ENCODE measurements around the gene ALKBH3.

Gene ALKBH3

GRCh38 chr11:43922295-43922648, 41.6 kb downstream of the ALKBH3 start:
- DNase-seq (ENCODE audit: low read depth in 2 of 2), result no peak

GRCh38 chr11:43922744-43923405, 42.2 kb downstream of the ALKBH3 start:
- DNase-seq (ENCODE audit: low read depth in 2 of 2), result no peak

DNA sequence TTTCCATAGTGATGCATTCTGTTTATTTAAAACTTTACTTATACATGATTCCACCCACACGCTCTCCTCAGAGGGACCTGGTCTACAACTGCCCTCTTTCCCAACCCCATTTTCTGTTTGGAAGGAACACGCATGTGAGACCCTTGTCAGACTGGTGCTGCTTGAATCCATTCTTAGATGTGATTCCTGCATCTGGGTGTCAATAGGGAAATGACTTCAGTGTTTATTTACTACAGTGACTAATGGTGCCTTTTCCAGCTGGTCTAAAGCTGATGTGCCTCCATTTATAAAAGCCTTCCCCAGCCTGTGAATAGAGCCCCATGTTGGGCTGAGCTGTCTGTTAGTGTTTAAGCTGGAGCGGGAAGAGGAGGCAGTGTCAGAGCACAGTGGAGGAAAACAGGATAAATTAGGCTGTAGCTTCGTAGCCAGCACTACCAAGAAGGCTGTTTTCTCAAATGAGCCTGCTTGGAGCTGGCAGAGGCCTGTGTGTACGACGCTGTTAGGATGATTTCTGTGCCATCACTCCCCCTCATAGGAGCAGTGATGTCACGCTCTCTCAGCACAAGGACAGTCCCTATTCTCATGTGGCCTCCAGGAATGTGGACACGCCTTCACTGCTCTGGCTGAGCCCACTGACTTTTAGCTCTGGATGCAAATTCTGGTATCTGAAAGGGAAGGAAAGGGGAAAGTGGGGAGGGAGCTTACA, 42.9 kb downstream of the ALKBH3 start:
- no peak for DNase-seq (ENCODE audit: low read depth in 2 of 2)

DNA sequence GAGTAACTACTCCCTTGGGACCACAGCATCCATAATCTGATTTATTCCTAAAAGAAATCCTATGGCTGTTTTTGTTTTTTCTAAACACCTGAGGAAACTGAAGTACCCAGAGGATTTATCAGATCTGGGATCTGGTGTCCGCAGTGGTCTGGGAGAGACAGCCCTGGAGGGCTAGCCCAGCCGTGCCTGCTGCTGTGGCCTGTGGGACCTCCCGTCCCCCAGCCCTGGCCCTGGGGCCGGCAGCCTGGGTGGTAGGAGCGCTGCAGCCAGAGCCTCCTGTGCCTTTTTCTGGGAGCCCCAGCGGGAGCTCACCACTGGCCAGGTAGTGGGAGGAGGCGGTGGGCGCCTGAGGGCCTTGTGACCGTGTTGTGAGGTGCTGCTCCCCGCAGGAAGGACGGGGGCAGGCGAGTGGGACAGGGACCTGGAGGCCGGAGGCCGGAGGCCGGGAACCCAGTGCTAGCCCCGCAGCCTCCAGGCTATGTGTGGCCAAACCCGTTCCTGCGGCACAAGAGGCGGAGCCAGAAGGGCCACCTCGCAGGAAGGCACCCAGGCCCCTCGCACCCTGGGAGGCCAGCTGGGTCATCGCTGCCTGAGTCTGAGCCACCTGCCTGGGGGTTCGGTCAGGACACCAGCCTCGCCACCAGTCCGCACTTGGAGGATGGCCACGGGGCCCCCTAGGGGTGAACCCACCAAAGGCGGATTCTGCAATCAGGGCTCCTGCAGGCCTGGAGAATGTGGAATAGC, 43.7 kb downstream of the ALKBH3 start:
- DNase-seq (ENCODE audit: low read depth in 2 of 2), result no peak

DNA sequence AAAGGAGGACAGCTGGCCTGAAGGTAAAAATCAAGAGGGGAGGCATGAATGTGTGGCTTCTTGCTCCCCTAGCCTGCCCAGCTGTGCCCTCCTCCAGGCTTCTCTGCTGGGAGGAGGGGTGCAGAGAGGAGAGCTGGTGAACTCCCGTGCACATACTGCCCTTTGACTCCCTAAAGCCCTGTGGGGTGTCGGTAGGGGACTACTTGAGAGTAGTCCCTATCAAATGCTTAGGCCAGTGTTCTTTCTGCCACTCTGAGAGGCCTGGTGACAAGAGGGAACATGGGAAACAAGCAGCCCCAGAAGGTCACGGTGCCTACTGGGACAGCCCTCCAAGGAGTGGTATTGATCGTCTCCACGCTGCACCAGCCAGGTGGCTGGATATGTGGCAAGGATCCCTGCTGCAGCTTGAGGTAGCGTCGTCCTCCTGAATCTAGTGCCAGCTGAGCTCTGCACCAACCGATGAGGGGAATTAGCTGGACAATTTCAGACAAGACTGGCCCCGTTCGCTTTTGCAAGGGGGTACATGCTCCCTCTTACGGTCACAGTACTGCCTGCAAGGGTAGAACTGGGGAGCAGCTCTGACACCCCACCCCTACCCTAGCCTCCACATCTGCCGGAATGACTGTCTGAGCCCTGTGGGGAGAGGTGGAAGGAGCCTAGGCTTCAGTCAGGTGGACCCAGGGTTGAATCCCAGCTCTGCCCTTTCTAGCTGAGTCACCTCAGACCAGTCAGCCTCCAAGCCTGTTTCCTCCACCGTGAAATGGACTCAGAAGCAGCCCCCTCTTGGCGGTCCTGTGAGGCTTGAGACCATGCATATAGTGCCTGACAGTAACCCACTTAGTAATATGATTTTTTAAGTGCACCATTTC, 44.7 kb downstream of the ALKBH3 start:
- no peak for DNase-seq (ENCODE audit: low read depth in 2 of 2)

- DNase-seq (ENCODE audit: low read depth in 2 of 2), result no peak
Measured at GRCh38 chr11:43925932-43926505, 45.4 kb downstream of the ALKBH3 start.

DNA sequence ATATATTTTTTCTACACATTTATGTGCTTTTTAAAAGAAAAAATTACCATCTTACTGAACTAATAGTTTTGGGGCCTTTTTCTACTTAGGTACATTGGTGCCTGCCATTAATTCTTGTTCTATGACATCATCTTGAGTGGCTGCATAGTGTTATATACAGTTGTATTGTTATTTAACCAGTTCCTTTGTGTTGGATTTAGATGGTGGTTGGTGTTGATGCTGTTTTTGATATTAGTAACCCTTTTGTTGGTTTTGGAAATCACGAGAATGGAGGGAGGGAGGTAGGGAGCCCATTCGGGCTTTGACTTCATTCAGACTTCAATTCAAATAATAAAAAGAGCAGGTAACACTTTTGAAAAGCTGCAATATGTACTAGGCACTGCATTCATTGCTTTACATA, 46.4 kb downstream of the ALKBH3 start:
- DNase-seq (ENCODE audit: low read depth in 2 of 2), result no peak

- DNase-seq (ENCODE audit: low read depth in 2 of 2), result no peak
Measured at GRCh38 chr11:43927925-43928707, 47.5 kb downstream of the ALKBH3 start.

DNA sequence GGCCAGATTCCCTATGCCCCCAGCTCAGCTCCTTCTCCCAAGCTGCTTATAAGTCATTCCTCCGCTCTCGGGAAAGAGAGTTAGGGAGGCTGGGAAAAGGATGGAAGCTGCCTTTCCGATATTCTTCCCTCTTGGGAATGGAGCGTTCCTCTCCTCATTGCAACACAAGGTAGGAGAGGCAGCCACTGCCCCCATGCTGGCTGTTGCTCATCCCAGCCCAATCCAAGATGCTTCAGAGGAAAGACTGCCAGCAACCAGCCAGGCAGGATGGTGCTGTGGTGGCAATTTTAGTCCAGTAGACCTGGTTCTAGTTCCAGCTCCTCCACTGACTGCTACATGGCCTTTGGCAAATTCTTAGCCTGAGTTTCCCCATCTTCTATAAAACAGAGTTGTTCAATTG, 48.1 kb downstream of the ALKBH3 start:
- DNase-seq (ENCODE audit: low read depth in 2 of 2), result no peak

DNA sequence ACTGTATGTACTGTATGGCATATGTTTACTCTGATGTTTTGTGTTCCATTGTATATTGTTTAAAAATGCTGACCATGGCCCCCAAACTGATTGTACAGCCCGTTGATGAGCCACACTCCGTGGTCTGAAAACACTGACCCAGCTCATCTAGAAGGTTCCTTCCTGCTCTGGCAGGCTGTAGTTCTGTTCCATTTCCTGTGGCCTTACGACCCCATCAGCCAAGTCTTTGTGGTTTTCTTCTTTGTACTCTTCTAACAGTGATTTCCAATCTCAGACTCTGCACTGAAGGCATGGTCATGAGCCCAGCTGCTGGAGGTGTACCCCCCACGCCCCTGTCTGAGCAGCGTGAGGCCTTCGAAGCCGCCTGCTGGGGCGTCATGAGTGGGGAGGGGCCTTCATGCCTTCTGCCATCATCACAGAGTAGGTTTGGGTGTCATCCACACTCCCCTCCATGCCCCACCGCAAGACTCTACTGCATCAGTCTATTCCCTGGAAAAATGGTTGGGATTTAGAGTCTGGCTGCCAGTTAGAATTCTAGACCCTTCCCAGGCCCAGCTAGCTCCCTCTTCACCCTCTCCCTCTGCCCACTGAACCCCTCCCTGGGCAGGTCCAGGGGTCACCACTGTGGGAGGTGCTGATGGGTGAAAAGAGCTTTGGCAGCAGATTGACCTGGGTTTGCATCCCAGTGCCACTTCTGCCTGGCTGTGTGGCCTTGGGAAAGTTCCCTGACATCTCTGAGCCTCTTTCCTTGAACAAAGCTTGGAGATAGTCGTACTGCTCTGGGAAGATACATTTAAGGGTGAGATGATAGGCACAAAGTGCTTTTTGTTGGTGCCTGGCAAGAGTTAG, 50.5 kb downstream of the ALKBH3 start:
- no peak for DNase-seq (ENCODE audit: low read depth in 2 of 2)

DNA sequence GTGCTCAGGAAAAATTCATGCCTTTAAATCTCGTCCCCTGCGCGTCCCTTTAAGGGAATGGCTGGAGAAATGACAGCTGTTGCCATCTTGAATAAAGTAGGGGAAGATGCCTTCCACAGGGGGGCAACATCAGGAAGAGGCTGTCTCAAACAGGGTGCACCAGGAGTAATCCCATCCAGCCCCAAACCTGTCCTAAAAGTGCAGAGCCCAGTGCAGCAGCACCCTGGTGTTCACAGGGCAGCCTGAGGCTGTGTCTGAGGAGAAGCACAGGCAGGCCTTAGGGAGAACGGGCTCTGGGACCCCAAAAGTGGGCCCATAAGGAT, 51.0 kb downstream of the ALKBH3 start:
- no peak for DNase-seq (ENCODE audit: low read depth in 2 of 2)

GRCh38 chr11:43933226-43933607, 52.6 kb downstream of the ALKBH3 start:
- DNase-seq (ENCODE audit: low read depth in 2 of 2), result no peak

GRCh38 chr11:43933608-43934551, 53.2 kb downstream of the ALKBH3 start:
- DNase-seq (ENCODE audit: low read depth in 2 of 2), result no peak

DNA sequence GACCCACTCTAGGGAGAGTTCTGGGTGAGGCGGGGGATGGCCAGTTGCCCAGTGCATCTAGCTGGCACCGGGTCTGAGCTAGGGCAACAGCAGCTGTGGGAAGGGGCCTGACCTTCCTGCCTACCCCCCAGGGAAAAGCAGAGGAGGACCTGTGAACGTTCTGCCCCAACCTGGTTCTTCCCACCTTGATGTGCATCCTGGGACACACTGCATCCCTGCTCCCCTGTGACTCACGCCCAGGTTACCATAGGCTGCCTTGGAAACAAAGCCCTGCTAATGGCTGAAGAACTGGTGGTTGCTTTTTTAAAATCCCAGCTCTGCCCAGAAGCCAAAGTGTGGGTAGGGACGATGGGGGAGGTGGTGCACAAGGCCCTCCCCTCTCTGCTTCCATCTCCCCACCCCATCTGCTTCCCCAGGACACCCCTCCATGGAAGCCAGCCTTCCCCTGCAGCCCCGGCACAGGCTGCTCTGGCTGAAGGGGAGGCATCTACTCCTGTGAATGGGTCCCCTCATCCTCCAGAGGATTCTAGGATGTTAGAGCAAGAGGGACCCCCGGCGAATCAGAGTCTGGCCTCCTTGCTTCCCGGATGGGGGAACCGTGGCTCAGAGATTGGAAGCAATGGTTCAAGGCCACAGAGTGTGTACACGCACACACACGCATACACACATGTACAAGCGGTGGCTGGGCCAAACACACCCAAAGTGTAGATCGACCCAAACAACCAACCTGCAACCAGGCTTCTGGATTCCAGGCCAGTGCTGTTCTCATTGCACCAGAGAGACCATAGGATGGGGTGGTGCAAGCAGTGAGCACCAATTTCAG, 54.2 kb downstream of the ALKBH3 start:
- DNase-seq (ENCODE audit: low read depth in 2 of 2), result no peak

DNA sequence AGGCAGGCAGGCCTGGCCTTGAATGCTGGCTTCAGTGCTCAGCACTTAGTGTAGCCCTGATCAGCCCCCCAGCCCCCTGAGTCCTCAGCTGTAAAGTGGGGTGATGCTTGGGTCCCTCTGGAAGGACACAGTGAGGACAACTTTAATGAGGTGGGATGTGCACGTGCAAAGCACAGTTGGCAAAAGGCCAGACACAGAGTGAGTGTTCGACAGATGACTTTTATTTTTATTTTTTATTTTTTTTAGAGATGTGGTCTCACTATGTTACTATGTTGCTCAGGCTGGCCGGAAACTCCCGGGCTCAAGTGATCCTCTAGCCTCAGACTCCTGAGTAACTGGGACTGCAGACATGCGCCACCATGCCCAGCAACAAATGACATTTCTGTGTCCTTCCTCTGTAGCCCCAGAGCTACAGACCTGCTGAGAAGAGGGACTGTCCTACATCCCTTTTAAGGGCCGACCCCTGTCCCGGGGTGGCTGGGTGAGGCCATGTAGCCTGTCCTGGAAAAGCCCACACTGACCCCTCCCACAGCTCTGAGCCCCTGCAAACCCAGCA, 54.9 kb downstream of the ALKBH3 start:
- DNase-seq (ENCODE audit: low read depth in 2 of 2), result no peak

DNA sequence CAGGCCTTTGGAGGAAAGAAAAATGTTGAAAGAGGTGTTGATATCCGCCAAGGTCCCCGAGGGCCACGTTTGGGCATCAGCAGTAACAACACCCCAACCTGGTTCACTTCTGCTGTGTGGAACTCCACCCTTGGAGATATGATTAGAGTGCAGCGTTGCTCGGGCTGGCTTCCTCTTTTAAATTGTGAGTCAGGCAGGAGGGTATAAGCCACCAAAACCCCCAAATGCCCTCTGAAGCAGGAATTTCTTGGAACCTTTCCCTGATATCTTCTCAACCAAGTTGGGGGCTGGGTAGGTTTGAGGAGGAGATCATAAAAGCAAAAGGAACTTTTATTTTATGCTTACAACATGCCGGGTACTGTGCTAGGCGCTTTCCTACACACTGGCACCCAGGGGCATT, 55.4 kb downstream of the ALKBH3 start:
- DNase-seq (ENCODE audit: low read depth in 2 of 2), result no peak

GRCh38 chr11:43937434-43938411, 57.1 kb downstream of the ALKBH3 start:
- no peak for DNase-seq (ENCODE audit: low read depth in 2 of 2)
